H9 (cell line): ENCODE measurements around the gene FN1. TPM values are rescaled to one million over a fixed set of nuclear protein-coding genes. Genes with fewer than 3 reads are reported as not detected.

Source experiments
- DNase-seq: peaks from one replicate; pipeline ENCODE4 v3.0.0-alpha.2; 2017
- H2AFZ ChIP-seq: one replicate; pipeline ENCODE4 v1.6.1; 2013; ENCODE audit warnings: mild to moderate bottlenecking, low read length, control low read depth, moderate library complexity
- H2AK5ac ChIP-seq: 2 replicates; pipeline ENCODE4 v1.6.1; 2013; ENCODE audit warnings: low read length, control low read depth, mixed read lengths; ENCODE audit not compliant: insufficient read length
- H2BK120ac ChIP-seq: one replicate; pipeline ENCODE4 v1.6.1; 2013; ENCODE audit warnings: low read depth, mild to moderate bottlenecking, low read length, control low read depth, inconsistent platforms; ENCODE audit not compliant: poor library complexity, severe bottlenecking
- H2BK12ac ChIP-seq: 2 replicates; pipeline ENCODE4 v1.6.1; 2013; ENCODE audit warnings: low read length, control low read depth, mixed read lengths, low read depth; ENCODE audit not compliant: insufficient read length
- H2BK15ac ChIP-seq: 2 replicates; pipeline ENCODE4 v1.6.1; 2013; ENCODE audit warnings: low read depth, low read length, control low read depth
- H2BK20ac ChIP-seq: one replicate; pipeline ENCODE4 v1.6.1; 2013; ENCODE audit warnings: low read depth, mild to moderate bottlenecking, low read length, control low read depth, inconsistent platforms; ENCODE audit not compliant: poor library complexity, severe bottlenecking
- H2BK5ac ChIP-seq: 2 replicates; pipeline ENCODE4 v1.6.1; 2013; ENCODE audit warnings: low read length, control low read depth, mixed read lengths; ENCODE audit not compliant: insufficient read length
- H3K14ac ChIP-seq: 2 replicates; pipeline ENCODE4 v1.6.1; 2013; ENCODE audit warnings: low read length, control low read depth; ENCODE audit not compliant: insufficient read depth
- H3K18ac ChIP-seq: 2 replicates; pipeline ENCODE4 v1.6.1; 2013; ENCODE audit warnings: low read depth, mild to moderate bottlenecking, mixed read lengths, low read length, control low read depth; ENCODE audit not compliant: insufficient read length
- H3K23ac ChIP-seq: 2 replicates; pipeline ENCODE4 v1.6.1; 2013; ENCODE audit warnings: low read length, control low read depth, mixed read lengths, low read depth; ENCODE audit not compliant: insufficient read length
- H3K23me2 ChIP-seq: 2 replicates; pipeline ENCODE4 v1.6.1; 2013; ENCODE audit warnings: low read depth, mild to moderate bottlenecking, mixed read lengths, low read length, control low read depth; ENCODE audit not compliant: insufficient read length, poor library complexity, severe bottlenecking
- H3K27ac ChIP-seq: 2 replicates; pipeline ENCODE4 v1.5.1; 2013; ENCODE audit warnings: low read length, control low read depth, mixed read lengths, low read depth; ENCODE audit not compliant: insufficient read length
- H3K27me3 ChIP-seq: 2 replicates; pipeline ENCODE4 v1.6.1; 2013; ENCODE audit warnings: low read length, control low read depth, inconsistent platforms; ENCODE audit not compliant: insufficient read depth
- H3K4ac ChIP-seq: 2 replicates; pipeline ENCODE4 v1.6.1; 2013; ENCODE audit warnings: low read depth, mild to moderate bottlenecking, control low read depth, inconsistent platforms, low read length, moderate library complexity
- H3K4me1 ChIP-seq: 2 replicates; pipeline ENCODE4 v1.6.1; 2013; ENCODE audit warnings: low read length, control low read depth, inconsistent platforms; ENCODE audit not compliant: insufficient read depth
- H3K4me2 ChIP-seq: 2 replicates; pipeline ENCODE4 v1.6.1; 2013; ENCODE audit warnings: low read length, control low read depth, mixed read lengths; ENCODE audit not compliant: insufficient read length, insufficient read depth
- H3K56ac ChIP-seq: 2 replicates; pipeline ENCODE4 v1.6.1; 2013; ENCODE audit warnings: low read depth, mild to moderate bottlenecking, mixed read lengths, low read length, control low read depth; ENCODE audit not compliant: insufficient read length
- H3K79me1 ChIP-seq: 2 replicates; pipeline ENCODE4 v1.6.1; 2013; ENCODE audit warnings: low read depth, mild to moderate bottlenecking, moderate library complexity, low read length, control low read depth, inconsistent platforms; ENCODE audit not compliant: insufficient read depth, poor library complexity, severe bottlenecking
- H3K79me2 ChIP-seq: 2 replicates; pipeline ENCODE4 v1.6.1; 2013; ENCODE audit warnings: low read length, control low read depth, inconsistent platforms; ENCODE audit not compliant: insufficient read depth
- H3K9ac ChIP-seq: 2 replicates; pipeline ENCODE4 v1.6.1; 2013; ENCODE audit warnings: low read length, control low read depth, mixed read lengths; ENCODE audit not compliant: insufficient read length; ENCODE audit errors: extremely low read depth
- H3K9me3 ChIP-seq: one replicate; pipeline ENCODE4 v1.6.1; 2013; ENCODE audit warnings: low read depth, low read length, inconsistent platforms; ENCODE audit not compliant: control insufficient read depth
- H3T11ph ChIP-seq: one replicate; pipeline ENCODE4 v1.6.1; 2013; ENCODE audit warnings: mild to moderate bottlenecking, low read length, control low read depth, inconsistent platforms
- H4K20me1 ChIP-seq: one replicate; pipeline ENCODE4 v1.6.1; 2013; ENCODE audit not compliant: control insufficient read depth, insufficient read length, insufficient read depth
- H4K5ac ChIP-seq: 2 replicates; pipeline ENCODE4 v1.6.1; 2013; ENCODE audit warnings: low read depth, mild to moderate bottlenecking, mixed read lengths, low read length, control low read depth; ENCODE audit not compliant: insufficient read length
- H4K8ac ChIP-seq: replicated peaks from 2 replicates; pipeline ENCODE4 v1.6.1; 2013; ENCODE audit warnings: low read length, control low read depth, mixed read lengths, low read depth; ENCODE audit not compliant: insufficient read length
- H4K91ac ChIP-seq: 2 replicates; pipeline ENCODE4 v1.6.1; 2013; ENCODE audit warnings: low read depth, mild to moderate bottlenecking, moderate library complexity, mixed read lengths, low read length, control low read depth; ENCODE audit not compliant: insufficient read length
- H3K27ac Mint-ChIP-seq, 3 experiments: 2 replicates in 2 of 3; 3 replicates in 1 of 3; pipeline ENCODE4 v1.8.0; 2020 to 2021; ENCODE audit warnings: mixed read lengths in 3 of 3, mild to moderate bottlenecking in 1 of 3, moderate library complexity in 1 of 3
- H3K27me3 Mint-ChIP-seq: 2 replicates; pipeline ENCODE4 v1.8.0; 2021; ENCODE audit warnings: low read depth, mild to moderate bottlenecking, moderate library complexity, mixed read lengths
- H3K36me3 Mint-ChIP-seq, 3 experiments: 2 replicates in 2 of 3; 3 replicates in 1 of 3; pipeline ENCODE4 v1.8.0; 2020 to 2021; ENCODE audit warnings: low read depth in 3 of 3, mixed read lengths in 3 of 3; ENCODE audit not compliant: insufficient read depth in 1 of 3
- H3K4me1 Mint-ChIP-seq, 2 experiments: 2 replicates each; pipeline ENCODE4 v1.8.0; 2020; ENCODE audit warnings: mixed read lengths in 2 of 2
- H3K4me3 Mint-ChIP-seq, 2 experiments: 2 replicates in 1 of 2; 3 replicates in 1 of 2; pipeline ENCODE4 v1.8.0; 2020 to 2021; ENCODE audit warnings: mild to moderate bottlenecking in 2 of 2, mixed read lengths in 2 of 2, moderate library complexity in 1 of 2
- H3K9me3 Mint-ChIP-seq, 2 experiments: 2 replicates in 1 of 2; 3 replicates in 1 of 2; pipeline ENCODE4 v1.8.0; 2020; ENCODE audit warnings: mild to moderate bottlenecking in 2 of 2, mixed read lengths in 2 of 2, moderate library complexity in 1 of 2
- CTCF ChIP-seq: fragments of 200-600 bp; sonication (generic); conservative IDR thresholded peaks from 3 replicates; pipeline ENCODE4 v1.8.0; 2021; ENCODE audit warnings: antibody characterized with exemption, mild to moderate bottlenecking
- WGBS: extraction: QIAGEN DNeasy Blood & Tissue Kit; methylation state at CpG from one replicate; pipeline ENCODE4 v1.1.7; 2013; ENCODE audit warnings: missing lambda C conversion rate, low lambda C conversion rate, mixed read lengths; ENCODE audit not compliant: insufficient read length; ENCODE audit errors: extremely low coverage; 5-methylcytosine and 5-hydroxymethylcytosine counted together
- total RNA-seq: library from RNA; stranded (reverse); gene quantifications from 2 replicates; pipeline ENCODE4 v1.2.1, GENCODE V29; 2021

FN1 gene
- total RNA-seq, 1 experiment from 2014 or later = 56.0 TPM

GRCh38 chr2:215363039-215363438, 72.8 kb downstream of the FN1 start:
- Mint-ChIP-seq H3K36me3 (peaks cover 13 to 60% (median 37%) of the 10 kb centered on the region in 3 experiments), H3K27me3 (no peaks in the 10 kb centered on the region), H3K9me3 (no peaks in the 10 kb centered on the region), H3K4me1 (no peaks in the 10 kb centered on the region), H3K4me3 (no peak overlapping the region), H3K27ac (no peak overlapping the region)
- Histone ChIP-seq H3K56ac (no peak overlapping the region), H4K20me1 (no peaks in the 10 kb centered on the region), H3K79me1 (no peaks in the 10 kb centered on the region), H3K79me2 (no peaks in the 10 kb centered on the region), H3K4me2 (no peak overlapping the region), H2BK15ac (no peak overlapping the region), H3K4me1 (no peaks in the 10 kb centered on the region), H3T11ph (no peak overlapping the region), H3K23ac (no peak overlapping the region), H3K27me3 (no peaks in the 10 kb centered on the region), H4K5ac (no peak overlapping the region), H2AFZ (no peak overlapping the region), H4K8ac (no peak overlapping the region), H4K91ac (no peak overlapping the region), H2BK12ac (no peak overlapping the region), H3K9me3 (no peaks in the 10 kb centered on the region), H3K27ac (no peak overlapping the region), H3K14ac (no peak overlapping the region), H3K23me2 (no peaks in the 10 kb centered on the region), H3K9ac (no peak overlapping the region), H3K4ac (no peak overlapping the region), H2BK120ac (no peak overlapping the region), H2BK5ac (no peak overlapping the region), H2AK5ac (no peak overlapping the region), H2BK20ac (no peak overlapping the region), H3K18ac (no peak overlapping the region)
- WGBS = no CpG with 5 or more reads among the region's 2 CpGs
- no peak for TF ChIP-seq CTCF
- no peak for DNase-seq
